HG02884 (cell line): Measurements from ENCODE around the gene TRIM15.

Experiments
- ATAC-seq: cut with Tn5 transposase; IDR thresholded peaks from one replicate; pipeline ENCODE4 v1.9.1; 2021; ENCODE audit warnings: mild to moderate bottlenecking, moderate library complexity; ENCODE audit not compliant: unreplicated experiment

The TRIM15 gene

DNA sequence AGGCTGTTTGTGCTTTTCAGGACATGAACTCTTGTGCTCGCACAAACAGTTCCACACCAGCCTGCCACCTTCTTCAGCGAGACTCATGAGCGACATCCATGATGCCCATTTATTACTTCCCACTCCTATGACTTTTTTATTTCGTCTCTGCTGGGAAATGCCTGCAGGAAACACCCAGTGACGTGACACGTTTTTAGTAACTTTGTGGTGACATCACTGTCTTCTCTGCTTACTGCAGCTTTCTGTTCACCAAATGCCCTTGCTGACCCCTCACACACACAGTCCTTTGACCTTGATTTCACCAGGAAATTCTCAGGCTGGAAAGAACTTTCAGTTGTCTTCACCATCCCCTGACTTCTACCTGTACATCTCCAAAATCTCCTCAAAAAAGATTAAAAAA is 18.5 kb upstream of the TRIM15 start:
- ATAC-seq: no peak

DNA sequence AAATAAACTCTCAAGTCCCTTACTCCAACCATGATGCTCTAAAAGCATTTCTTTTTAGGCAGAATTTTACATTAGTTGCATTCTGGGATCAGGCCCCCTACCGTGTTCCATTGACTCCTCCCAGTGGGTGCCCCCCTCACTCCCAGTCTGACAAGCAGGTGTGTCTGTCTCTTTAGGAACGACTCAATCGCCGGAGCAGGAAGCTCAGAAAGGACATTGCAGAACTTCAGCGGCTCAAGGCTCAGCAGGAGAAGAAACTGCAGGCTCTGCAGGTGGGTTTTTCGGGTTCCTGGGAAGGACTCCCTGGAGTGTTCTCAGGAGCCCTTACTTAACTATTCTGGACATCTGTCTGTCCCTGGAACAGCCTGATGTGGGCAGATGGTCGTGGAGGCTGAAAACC is 17.5 kb upstream of the TRIM15 start:
- ATAC-seq: no peak

DNA sequence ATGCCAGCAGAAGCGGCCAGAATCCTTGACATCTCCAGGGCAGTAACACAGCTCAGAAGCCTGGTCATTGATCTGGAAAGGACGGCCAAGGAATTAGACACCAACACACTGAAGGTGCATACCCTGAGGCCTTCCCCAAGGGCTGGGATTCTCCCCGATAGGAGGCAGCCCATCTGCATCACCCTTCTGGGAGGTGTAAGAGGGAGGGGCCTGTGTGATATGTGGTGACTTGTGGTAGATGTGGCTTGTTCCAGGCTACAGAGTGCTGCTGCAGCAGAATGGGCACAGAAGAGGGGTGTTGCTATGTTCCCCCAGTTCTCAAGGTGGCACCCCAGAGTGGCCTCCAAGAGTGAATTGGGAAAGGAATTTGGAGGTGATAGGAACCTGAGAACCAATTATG is 16.2 kb upstream of the TRIM15 start:
- no peak for ATAC-seq

DNA sequence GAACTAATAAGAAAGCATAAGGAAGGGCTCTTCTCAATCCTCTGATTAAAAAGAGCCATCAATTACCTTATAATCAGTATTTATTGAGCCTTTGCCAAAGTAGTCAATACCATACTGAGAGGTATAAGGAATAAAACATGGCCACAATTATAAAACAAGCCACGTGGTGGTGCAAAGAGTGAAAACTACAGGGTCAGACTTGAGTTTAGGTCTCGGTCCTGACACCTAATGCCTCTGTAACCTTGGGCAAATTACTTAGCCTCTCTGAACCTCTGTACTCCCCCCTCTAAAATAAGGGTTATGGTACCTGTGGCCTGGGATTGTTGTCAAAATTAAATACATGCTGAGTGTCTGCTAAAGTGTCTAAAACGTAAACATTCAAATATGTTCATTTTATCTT is 14.1 kb upstream of the TRIM15 start:
- no peak for ATAC-seq

DNA sequence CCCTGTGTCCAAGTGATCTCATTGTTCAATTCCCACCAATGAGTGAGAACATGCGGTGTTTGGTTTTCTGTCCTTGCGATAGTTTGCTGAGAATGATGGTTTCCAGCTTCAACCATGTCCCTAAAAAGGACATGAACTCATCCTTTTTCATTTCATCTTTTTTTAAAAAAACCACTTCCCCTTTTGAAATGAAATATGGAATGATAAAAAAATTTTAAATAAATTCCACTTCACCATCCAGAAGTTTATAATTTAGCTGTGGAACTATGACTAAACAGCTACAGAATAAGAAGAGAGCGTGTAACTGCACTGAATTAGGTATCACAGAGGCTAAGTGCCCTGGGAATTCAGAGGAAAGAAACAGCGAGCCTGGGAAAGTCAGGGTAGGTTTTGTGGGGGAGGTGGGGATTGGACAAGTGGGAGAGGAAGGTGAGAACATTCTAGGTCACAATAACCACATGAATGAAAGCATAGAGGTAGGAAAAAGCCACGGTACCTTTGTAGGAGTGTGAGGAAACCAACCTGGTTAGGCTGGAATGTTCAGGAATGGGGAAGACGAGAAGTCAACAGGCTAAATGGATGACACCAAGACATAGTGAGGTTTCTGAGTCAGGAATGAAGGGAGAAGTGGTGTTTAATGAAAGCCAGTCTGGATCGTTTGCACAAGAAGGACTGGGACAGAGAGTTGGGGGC is 13.3 kb upstream of the TRIM15 start:
- ATAC-seq: no peak

DNA sequence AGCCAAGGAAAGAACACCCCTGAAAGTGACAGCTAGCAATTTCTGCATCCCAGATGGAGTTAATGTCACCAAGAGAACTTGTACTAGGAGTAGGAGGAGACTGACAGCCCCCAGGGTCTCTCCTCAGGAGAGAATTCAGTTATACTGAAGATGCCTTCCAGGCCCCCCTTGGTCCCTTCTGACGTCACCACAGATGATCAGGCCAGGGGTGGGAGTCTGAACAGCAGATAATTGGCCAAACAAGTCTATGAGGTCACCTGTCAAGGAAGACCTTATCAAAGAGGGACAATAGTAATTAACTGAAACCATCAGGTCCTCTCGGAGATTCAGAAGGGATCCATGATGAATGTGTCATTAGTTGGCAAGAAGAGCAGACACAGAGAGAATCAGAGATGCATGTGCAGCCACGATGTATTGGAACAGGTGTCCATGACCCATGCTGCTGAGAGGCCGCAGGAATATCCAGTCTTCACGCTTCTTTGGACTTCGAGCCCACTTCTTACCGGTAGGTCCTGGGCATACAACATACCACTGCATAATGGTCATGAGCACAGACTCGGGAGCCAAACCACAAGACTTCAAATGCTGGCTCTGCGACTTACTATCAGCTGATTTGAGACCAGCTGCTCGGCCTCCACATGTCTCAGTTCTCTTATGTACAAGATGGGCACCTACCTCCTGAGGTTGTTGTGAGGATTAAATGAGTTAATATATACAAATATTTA is 12.5 kb upstream of the TRIM15 start:
- no peak for ATAC-seq

DNA sequence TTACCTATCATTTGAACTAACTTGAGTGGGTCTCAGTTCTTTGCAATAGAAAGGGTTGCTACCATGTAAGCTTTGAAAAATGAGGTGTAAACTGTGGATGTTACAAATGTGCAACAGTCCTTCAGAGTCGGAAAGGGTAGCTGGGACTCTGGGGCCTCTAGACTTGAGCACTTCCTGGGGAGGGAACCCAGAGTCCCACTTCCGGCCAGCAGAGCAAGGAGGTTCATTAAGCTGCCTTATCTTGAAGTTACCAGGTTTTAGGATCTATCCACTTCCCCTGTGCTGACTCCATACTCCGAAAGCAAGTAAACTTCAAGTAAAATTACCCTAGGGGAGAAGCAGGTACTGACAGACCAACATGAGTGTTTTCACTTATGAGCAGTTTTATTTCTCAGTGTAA is 11.8 kb upstream of the TRIM15 start:
- ATAC-seq: no peak

DNA sequence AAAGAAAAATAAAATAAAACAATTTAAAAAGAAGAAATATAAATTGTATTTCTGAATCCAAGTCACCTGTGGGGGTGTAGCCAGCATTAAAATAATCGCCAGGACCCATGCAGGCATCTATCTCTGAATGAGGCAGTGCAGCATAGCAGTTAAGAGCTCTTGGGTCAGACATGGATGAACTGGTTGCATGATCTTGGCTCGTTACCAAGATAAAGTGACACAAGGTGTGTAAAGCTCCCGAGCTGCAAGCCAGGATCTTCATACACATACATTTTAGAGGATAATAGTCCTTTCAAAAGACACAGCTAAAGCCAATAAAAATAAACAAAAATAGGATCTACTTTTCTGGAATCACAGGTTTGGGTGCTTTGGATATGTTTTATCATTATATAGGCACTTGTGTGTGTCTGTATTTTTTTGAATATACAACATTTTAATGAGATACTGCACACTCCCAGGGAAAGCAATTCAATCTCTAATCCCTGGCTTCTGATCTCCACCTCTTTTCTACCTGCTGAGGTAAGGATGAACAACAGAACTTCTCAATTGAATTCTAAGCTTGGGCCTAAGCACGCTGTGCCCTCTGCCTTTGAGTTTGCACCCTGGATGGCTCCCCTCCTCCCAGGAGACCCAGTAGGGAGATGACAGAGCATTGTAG is 11.2 kb upstream of the TRIM15 start:
- no peak for ATAC-seq

DNA sequence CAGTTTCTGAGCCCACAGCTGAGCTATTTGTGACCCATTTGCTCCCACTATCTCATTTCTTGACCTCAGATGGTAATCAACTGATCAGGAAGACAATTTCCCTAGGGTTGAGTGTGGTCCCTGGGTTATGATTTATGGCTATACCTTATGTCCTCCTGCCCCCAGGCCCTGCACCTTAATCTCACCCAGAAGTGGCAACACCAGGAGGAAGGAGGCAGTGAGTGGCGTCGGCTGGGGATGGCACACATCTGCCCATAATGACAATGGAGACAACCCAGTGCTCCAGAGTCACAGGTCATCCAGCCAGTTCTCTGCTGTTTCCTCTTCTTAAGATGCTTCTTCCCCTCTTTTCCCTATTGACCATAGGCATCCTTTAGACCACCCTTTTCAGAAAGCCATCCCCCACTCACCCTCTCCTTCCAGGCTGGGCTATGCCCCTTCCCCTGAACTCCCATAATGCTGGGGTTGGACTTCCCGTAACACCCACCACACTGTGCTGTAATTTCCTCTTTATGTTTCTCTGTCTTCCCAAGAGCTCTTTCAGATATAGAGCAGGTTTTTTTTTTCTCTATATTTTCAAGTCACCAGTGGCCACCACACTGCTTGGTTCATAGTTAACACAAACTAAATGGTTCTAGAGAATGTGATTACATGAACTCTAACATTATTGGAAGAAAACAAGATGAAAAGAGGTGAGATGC is 10.3 kb upstream of the TRIM15 start:
- no peak for ATAC-seq

DNA sequence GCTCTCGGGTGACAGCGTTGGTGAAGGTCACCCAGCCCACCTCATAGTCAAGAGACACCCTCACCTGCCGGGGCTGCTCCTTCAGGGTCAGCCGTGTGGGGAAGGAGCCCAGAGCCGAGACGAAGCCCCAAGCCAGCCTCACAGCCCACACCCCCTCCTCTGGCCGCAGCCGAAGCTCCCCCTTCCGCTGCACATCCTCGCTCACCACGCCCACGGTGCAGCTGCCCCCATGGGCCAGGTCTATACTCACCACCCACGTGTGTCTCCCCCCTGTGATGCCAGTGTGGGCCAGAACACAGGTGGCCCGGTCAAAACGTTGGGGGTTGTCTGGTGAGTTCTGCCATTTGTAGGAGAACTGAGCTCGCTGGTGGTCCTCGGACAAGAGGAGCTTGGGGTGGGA is 9.3 kb upstream of the TRIM15 start:
- ATAC-seq: no peak

DNA sequence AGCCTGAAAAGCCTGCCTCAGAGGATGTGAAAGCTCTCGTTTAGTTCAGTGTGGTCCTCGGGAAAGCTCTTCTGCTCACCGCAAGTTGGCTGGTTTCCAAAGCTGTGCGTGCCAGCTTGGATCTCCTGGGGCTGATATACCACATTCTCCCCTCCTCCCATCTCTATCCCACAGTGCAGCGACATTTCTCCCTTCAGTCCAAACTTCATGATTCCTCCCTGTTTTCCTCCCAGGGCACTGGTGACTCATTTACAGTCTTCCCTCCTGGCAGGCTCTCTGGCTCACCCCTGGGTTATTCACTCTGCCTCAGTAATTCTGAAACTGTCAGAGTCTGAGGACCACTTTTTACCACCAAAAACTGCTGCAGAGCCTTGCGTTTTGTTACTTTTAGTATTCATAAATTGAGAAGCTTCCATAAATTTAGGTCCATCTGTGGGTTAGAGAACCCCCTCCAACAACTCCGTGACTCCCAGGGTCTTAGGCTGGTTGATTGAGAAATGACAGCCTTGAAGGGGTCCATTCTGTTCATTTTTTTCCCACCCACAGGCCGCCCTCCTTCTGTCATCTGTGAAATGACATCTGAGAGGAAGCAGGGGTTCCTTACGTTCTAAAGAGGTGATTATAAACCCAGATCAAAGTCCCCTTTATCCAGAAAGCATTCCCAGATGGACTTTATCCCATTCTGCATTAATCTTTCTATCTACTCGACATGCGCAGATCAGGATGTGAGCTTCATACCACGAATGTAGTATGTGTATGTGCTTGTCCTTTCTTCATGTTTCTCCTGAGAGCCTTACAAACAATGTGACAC is 8.4 kb upstream of the TRIM15 start:
- ATAC-seq: no peak

DNA sequence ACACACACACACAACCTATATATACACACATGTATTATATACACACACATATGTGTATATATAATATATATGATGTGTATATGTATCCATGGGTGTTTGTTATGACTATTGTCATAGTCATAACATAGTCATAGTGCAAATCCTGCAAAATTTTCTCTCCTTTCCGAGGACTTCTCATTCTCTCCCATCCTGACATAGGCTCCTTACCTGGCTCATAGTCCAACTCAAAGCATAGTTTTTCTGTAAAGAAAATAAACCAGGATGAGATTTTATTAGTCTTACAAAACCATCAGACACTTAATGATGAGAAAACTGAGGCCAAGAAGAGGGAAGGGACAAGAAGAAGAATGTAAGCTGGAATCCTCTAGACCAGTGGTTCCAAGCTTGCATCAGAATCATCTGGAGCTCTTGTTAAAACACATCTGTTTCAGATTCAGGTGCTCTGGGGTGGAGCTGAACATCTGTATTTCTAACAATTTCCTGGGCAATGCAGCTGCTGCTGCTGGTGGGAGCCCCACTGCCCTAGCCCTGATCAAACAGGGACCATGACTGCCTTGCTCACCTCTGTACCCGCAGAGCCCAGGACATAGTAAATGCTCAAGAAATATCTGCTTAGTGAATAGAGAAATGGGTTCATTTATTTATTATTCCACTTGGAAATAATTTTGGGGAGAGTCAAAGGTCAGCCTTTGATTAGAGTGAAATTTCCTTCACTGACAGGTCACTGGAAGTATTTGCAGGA is 7.7 kb upstream of the TRIM15 start:
- no peak for ATAC-seq

DNA sequence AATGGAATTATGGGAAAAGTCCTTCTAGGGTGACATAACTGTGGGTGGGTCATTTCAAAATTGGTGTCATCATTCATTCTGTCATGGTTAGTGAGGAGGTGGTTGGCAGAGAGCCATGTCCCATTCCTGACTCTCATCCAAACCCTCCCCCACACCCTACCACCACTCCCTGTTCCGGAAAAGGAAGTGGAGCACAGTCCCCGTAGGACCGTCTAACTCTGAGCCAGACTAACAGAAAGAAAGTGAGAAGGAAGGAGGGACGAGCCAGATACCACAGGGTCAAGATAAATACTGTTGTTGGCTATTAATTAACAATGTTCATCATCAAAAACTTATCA is 7.1 kb upstream of the TRIM15 start:
- ATAC-seq: no peak

DNA sequence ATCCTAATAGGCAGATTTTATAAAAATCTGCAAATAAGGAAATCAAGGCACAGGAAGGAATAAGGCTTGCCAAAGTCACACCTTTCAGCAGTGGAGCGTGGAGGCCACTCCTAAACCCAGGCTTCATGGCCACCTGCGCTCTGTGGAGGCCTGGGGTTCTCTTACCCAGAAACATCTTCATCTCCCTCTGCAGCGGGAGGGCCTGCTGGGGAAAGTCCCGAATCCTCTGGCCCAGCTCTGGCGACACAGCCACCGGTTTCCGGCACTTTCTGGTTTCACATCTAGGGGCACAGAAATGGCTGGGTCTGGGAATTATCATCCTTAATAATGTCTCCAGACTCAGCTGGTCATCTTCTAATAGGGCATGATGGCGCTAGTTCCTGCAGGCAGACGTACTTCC is 6.6 kb upstream of the TRIM15 start:
- ATAC-seq: no peak

DNA sequence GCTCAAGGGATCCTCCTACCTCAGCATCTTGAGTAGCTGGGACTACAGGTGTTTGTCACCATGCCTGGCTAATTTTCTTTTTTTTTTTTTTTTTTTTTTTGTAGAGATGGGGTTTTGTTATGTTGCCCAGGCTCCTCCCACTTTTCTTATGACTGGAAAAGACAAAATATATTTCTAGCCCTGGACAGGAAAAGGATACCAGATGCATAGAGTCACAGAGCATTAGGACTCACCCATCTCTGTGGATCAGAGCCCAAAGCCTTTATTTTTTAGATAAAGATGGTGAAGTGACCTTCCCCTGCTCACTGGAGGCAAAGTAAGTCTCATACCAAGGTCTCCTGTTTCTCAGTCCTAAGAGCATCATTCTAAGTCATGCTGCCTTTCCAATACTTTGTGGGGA is 5.8 kb upstream of the TRIM15 start:
- ATAC-seq: no peak

DNA sequence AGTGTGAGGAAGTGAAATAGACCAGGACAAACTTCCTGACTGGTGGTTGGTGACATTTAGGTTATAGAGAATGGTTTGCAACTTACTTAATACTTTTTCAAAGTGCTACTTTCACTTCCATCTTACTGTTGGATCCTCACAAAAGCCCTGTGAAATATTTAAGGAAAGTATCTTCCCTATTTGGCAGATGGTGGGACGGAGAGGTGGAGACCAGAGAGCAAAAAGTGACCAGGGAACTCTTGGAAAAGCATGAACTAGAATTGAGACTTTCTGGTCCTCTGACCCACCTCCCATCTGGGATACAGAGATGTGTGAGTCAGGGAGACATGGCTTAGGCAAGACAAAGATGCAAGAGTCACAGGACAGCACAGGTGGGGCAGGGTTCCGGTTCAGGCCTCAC is 5.3 kb upstream of the TRIM15 start:
- no peak for ATAC-seq

DNA sequence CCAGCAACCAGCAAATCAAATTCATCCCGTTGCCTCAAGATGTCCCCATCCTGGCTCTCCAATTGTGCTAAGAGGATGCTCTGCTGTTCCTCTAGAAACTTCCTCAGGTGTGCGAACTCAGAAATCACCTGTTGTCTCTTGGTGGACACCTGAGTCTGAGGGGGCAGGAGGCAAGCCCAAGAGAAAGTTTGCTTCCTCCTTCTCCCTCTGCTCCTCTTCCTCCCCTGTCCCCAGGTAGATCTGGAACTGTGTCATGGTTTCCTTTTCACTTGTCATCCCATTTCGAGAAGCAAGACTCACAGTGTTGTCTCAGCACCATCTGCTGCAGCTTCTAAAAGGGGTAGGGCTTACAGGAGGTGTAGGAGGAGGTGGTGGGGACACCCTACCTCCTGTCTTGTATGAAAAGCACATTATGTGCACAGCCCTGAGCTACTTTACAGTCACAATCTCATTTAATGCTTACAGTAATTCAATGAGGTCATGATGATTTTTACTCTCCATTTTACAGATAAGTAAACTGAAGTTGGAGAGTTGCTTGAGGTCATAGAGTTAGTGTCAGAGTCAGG is 4.8 kb upstream of the TRIM15 start:
- ATAC-seq: no peak

DNA sequence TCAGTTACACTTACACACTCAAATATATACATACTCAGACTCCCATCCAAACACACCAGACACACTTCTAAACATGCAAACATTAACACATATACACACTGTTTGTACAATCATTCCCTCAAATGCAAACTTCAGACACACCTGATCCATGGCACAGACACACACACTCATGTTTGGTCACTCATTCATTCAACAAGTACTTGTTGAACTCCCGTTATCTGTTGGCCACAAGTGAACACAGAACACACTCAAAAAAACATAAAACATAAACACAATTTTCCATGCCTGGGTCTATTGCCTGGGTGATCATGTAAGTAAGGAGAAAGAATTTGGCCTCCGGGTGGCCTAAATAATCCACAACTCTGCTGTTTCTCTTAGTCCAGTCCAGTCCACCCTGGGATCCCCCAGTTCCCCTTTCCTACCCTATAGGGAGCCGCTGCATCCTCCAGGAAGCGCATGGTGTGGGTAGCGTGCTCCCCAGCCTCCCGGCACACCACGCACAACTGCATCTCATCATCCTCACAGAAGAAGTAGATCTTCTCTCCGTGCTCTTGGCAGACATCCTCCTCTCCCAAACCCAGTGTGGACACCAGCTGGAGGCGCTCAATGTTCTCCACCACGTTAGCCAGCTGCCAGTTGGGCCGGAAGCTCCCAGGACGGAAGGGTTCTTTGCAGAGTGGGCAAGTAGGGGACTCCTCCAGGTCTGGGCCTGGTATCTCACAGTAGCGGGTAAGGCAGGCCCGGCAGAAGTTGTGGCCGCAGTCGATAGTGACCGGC is 3.1 kb upstream of the TRIM15 start:
- ATAC-seq: no peak
